Suprapubic skin (tissue), 4 donors: ENCODE results near the gene KLHL29. TPM values are rescaled to one million over a fixed set of nuclear protein-coding genes. Genes with fewer than 3 reads are reported as not detected.
A peak's percentile ranks its signal among the peaks of the same experiment; 100 is the strongest.

Source experiments
- DNase-seq, 2 donors: peaks; one replicate each; pipeline ENCODE4 v3.0.0-alpha.2; 2019; ENCODE audit warnings: low spot score in 2 of 2
- H3K27ac ChIP-seq: fragments of 200-600 bp; sonication (generic); one replicate; pipeline ENCODE4 v1.5.1; 2019
- H3K27me3 ChIP-seq: fragments of 200-600 bp; sonication (generic); one replicate; pipeline ENCODE4 v1.5.1; 2019
- H3K36me3 ChIP-seq: fragments of 200-600 bp; sonication (generic); one replicate; pipeline ENCODE4 v1.5.1; 2019
- H3K4me1 ChIP-seq: fragments of 200-600 bp; sonication (generic); one replicate; pipeline ENCODE4 v1.5.1; 2019
- H3K4me3 ChIP-seq: fragments of 200-600 bp; sonication (generic); one replicate; pipeline ENCODE4 v1.5.1; 2019; ENCODE audit warnings: mild to moderate bottlenecking
- H3K9me3 ChIP-seq: fragments of 200-600 bp; sonication (generic); one replicate; pipeline ENCODE4 v1.5.1; 2019
- CTCF ChIP-seq, 2 donors: fragments of 200-600 bp in 1 of 2; fragments of 450-650 bp in 1 of 2; sonication (generic) in 1 of 2; IDR thresholded peaks; one replicate each; pipeline ENCODE4 v1.5.1; 2016 to 2019; ENCODE audit warnings: antibody characterized with exemption in 2 of 2, mild to moderate bottlenecking in 1 of 2, moderate library complexity in 1 of 2
- EP300 ChIP-seq: sonication (generic); formaldehyde crosslinking; IDR thresholded peaks from one replicate; pipeline ENCODE4 v1.6.1; 2017; ENCODE audit warnings: antibody characterized with exemption
- POLR2A ChIP-seq, 2 donors: fragments of 450-650 bp; IDR thresholded peaks; one replicate each; pipeline ENCODE4 v1.6.1; 2017; ENCODE audit warnings: antibody characterized with exemption in 2 of 2, mild to moderate bottlenecking in 2 of 2, moderate library complexity in 2 of 2
- POLR2AphosphoS5 ChIP-seq, 3 donors: sonication (generic); formaldehyde crosslinking; IDR thresholded peaks; one replicate each; pipeline ENCODE4 v1.6.1; 2017; ENCODE audit warnings: antibody characterized with exemption in 3 of 3
- WGBS: methylation state at CpG from one replicate; pipeline ENCODE4 v1.1.5; 2018; 5-methylcytosine and 5-hydroxymethylcytosine counted together
- total RNA-seq, 4 donors: library from RNA; depleted of rRNA; stranded (reverse); fragments of >200 nt; gene quantifications; one replicate each; pipeline ENCODE4 v1.1.0, GENCODE V29; 2016

The KLHL29 gene
- total RNA-seq, 4 donors from 2014 or later, result 17.1 to 30.8 (median 20.7) TPM

DNA sequence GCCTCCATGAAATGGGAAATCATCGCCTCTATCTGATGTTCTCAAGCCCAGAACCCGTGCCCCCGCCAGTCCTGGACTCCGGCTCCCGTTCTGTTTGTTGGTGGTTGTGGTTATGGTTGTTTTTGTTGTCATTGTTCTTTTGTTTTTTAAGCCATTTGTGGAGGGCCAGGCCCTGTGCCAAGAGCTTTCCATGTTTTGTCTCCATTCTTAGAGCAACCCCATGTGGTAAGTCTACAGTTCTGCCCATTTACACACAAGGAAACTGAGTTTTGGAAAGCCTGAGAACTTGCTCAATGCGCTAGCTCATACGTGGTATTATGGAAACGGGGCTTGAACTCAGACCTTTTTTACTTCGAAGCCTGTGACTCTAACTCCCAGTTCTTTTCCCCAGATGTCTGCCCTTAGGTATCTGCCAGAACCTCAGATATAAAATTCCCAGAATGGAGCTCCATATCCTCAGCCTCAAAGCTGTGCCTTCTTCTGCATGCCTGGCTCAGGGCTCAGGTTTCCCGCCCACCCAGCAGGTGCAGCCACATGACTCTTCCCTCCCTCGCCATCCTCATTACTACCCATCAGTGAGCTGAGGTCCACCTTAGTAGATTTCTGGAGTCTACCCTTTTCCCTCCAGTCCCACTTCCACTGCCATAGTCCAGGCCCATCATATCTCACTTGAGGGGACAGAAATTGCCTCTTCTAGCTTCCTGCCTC is 194.1 kb downstream of the KLHL29 start:
- TF ChIP-seq POLR2AphosphoS5 (IDR thresholded peaks at IDR 0.05) (no peak), EP300 (no peak), POLR2A (IDR thresholded peaks at IDR 0.05) (no peak), CTCF (IDR thresholded peaks at IDR 0.05) (no peak)
- H3K4me1 ChIP-seq, result no peaks in the 10 kb centered on the region
- DNase-seq, result no peak
- no peak overlapping the region for H3K4me3 ChIP-seq
- no peaks in the 10 kb centered on the region for H3K36me3 ChIP-seq
- H3K27me3 ChIP-seq, result no peaks in the 10 kb centered on the region
- no peak overlapping the region for H3K27ac ChIP-seq
- WGBS, result 85% methylated on average over 11 of the region's 11 CpGs
- H3K9me3 ChIP-seq, result no peaks in the 10 kb centered on the region

DNA sequence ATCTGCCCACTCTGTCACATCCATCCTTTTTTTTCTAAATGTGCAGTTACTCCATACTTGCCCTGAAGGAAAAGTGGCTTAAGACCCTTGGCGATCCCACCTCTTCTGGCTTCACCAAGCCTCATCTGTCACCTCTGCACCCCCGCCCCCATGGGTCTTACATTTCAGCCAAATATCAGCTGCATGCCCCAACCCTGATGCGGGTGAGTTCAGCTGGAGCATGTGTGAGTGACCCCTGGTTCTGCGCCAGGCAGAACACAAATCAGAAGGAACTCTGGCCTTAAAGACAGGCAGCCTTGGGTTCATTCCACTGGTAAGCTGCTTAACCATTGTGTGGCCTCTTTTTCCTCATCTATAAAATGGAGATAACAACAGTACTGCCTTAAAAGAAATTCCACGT is 194.7 kb downstream of the KLHL29 start:
- DNase-seq, result no peak
- TF ChIP-seq POLR2A (IDR thresholded peaks at IDR 0.05) (no peak), POLR2AphosphoS5 (IDR thresholded peaks at IDR 0.05) (no peak), EP300 (no peak), CTCF (IDR thresholded peaks at IDR 0.05) (no peak)
- 98% methylated on average over 5 of the region's 5 CpGs for WGBS

GRCh38 chr2:23583467-23583866 is 198.5 kb downstream of the KLHL29 start:
- no peaks in the 10 kb centered on the region for H3K36me3 ChIP-seq
- H3K4me3 ChIP-seq, result no peak overlapping the region
- TF ChIP-seq EP300, result no peak
- no peak for TF ChIP-seq POLR2AphosphoS5 (IDR thresholded peaks at IDR 0.05)
- no peak for TF ChIP-seq POLR2A (IDR thresholded peaks at IDR 0.05)
- TF ChIP-seq CTCF (IDR thresholded peaks at IDR 0.05), result no peak
- H3K27me3 ChIP-seq, result no peaks in the 10 kb centered on the region
- no peak for DNase-seq
- 92% methylated on average over 8 of the region's 8 CpGs for WGBS
- peaks cover 4% of the 10 kb centered on the region for H3K4me1 ChIP-seq
- no peaks in the 10 kb centered on the region for H3K9me3 ChIP-seq
- peak overlapping the region; percentile 12 for H3K27ac ChIP-seq

More for the DNA sequence above, 194.7 kb downstream of the KLHL29 start:
- Histone ChIP-seq H3K27ac (no peak overlapping the region), H3K9me3 (no peaks in the 10 kb centered on the region), H3K36me3 (no peaks in the 10 kb centered on the region), H3K4me1 (no peaks in the 10 kb centered on the region), H3K27me3 (no peaks in the 10 kb centered on the region), H3K4me3 (no peak overlapping the region)

GRCh38 chr2:23584054-23584745 is 199.2 kb downstream of the KLHL29 start:
- Histone ChIP-seq H3K4me1 (peaks cover 4% of the 10 kb centered on the region), H3K27me3 (no peaks in the 10 kb centered on the region), H3K27ac (peak overlapping the region; percentile 12), H3K9me3 (no peaks in the 10 kb centered on the region), H3K4me3 (no peak overlapping the region), H3K36me3 (no peaks in the 10 kb centered on the region)
- no peak for DNase-seq
- TF ChIP-seq POLR2A (IDR thresholded peaks at IDR 0.05) (no peak), EP300 (no peak), CTCF (IDR thresholded peaks at IDR 0.05) (no peak), POLR2AphosphoS5 (IDR thresholded peaks at IDR 0.05) (no peak)
- WGBS, result 75% methylated on average over 17 of the region's 17 CpGs
